Activated B cell treated with CpG ODN at 0.5 μM for 24 hours (primary cell): ENCODE data around the gene ZBTB47. TPM values are rescaled to one million over a fixed set of nuclear protein-coding genes. Genes with fewer than 3 reads are reported as not detected.
A peak's percentile ranks its signal among the peaks of the same experiment; 100 is the strongest.

Source experiments
- ATAC-seq: fragments of 200-7000 bp; cut with Tn5 transposase; one replicate; pipeline ENCODE4 v1.10.0; 2021; ENCODE audit warnings: low read depth, mild to moderate bottlenecking, moderate library complexity
- CTCF ChIA-PET: fragments of 350-600 bp; sonication (Branson Sonifier 250); formaldehyde crosslinking; loops from one replicate; lab custom pipeline; 2021; ENCODE audit warnings: antibody characterized with exemption; lab: Charles Lee
- POLR2A ChIA-PET: fragments of 350-600 bp; sonication (Branson Sonifier 250); formaldehyde crosslinking; loops from one replicate; lab custom pipeline; 2021; ENCODE audit warnings: antibody characterized with exemption; lab: Charles Lee
- DNase-seq: peaks from one replicate; pipeline ENCODE4 v3.0.0; 2022
- H3K27ac Mint-ChIP-seq: one replicate; pipeline ENCODE4 v1.8.0; 2020; ENCODE audit warnings: mixed read lengths
- H3K27me3 Mint-ChIP-seq: one replicate; pipeline ENCODE4 v1.8.0; 2021; ENCODE audit warnings: mixed read lengths
- H3K36me3 Mint-ChIP-seq: one replicate; pipeline ENCODE4 v1.8.0; 2021; ENCODE audit warnings: low read depth, mixed read lengths
- H3K4me1 Mint-ChIP-seq: one replicate; pipeline ENCODE4 v1.8.0; 2021; ENCODE audit warnings: mixed read lengths
- H3K4me3 Mint-ChIP-seq: one replicate; pipeline ENCODE4 v1.8.0; 2020; ENCODE audit warnings: mild to moderate bottlenecking, mixed read lengths
- H3K9me3 Mint-ChIP-seq: one replicate; pipeline ENCODE4 v1.8.0; 2020; ENCODE audit warnings: mixed read lengths
- CTCF ChIP-seq: fragments of 200-600 bp; IDR thresholded peaks from one replicate; pipeline ENCODE4 v1.8.0; 2022; ENCODE audit warnings: antibody characterized with exemption, mild to moderate bottlenecking
- intact Hi-C: fragments of 100-400 bp; cut with micrococcal nuclease; formaldehyde crosslinking; loops from one replicate; pipeline ENCODE4 v1.15.1; 2024
- total RNA-seq: library from RNA; stranded (reverse); gene quantifications from 2 replicates; pipeline ENCODE4 v1.2.3, GENCODE V29; 2022

ZBTB47 gene
- total RNA-seq, 1 donor from 2014 or later, result 1.1 TPM

GRCh38 chr3:42654331-42655201, 1.1 kb downstream of the ZBTB47 start:
- peak overlapping the region; percentile 50 for H3K4me3 Mint-ChIP-seq
- ChIA-PET CTCF (no interaction called here), POLR2A (interaction anchor here (1.9 kb wide), 1 partner anchor 9 kb away, joined by 7 read pairs; no protein-coding TSS in a partner anchor)
- ATAC-seq (peak; percentile 41), DNase-seq (no peak)
- intact Hi-C loops, result no loop called here
- H3K27me3 Mint-ChIP-seq, result peaks cover 2% of the 10 kb centered on the region
- TF ChIP-seq CTCF, result no peak
- no peaks in the 10 kb centered on the region for H3K9me3 Mint-ChIP-seq
- peaks cover under 1% of the 10 kb centered on the region for H3K36me3 Mint-ChIP-seq
- no peak overlapping the region for H3K27ac Mint-ChIP-seq
- H3K4me1 Mint-ChIP-seq, result peaks cover 22% of the 10 kb centered on the region

- H3K9me3 Mint-ChIP-seq, result no peaks in the 10 kb centered on the region
- ATAC-seq (no peak), DNase-seq (no peak)
- H3K27me3 Mint-ChIP-seq, result peaks cover 2% of the 10 kb centered on the region
- TF ChIP-seq CTCF, result no peak
- ChIA-PET POLR2A (interaction anchor here (1.9 kb wide), 1 partner anchor 8 kb away, joined by 7 read pairs; no protein-coding TSS in a partner anchor), CTCF (no interaction called here)
- H3K4me3 Mint-ChIP-seq, result peak overlapping the region; percentile 50
- H3K27ac Mint-ChIP-seq, result no peak overlapping the region
- intact Hi-C loops, result no loop called here
- no peaks in the 10 kb centered on the region for H3K36me3 Mint-ChIP-seq
- peaks cover 22% of the 10 kb centered on the region for H3K4me1 Mint-ChIP-seq
Measured at GRCh38 chr3:42655331-42655888, 1.9 kb downstream of the ZBTB47 start.

GRCh38 chr3:42655980-42656679, 2.6 kb downstream of the ZBTB47 start:
- TF ChIP-seq CTCF, result no peak
- ATAC-seq, result no peak
- Mint-ChIP-seq H3K4me1 (peaks cover 22% of the 10 kb centered on the region), H3K27ac (no peak overlapping the region), H3K4me3 (no peak overlapping the region), H3K36me3 (no peaks in the 10 kb centered on the region), H3K9me3 (no peaks in the 10 kb centered on the region), H3K27me3 (peaks cover 2% of the 10 kb centered on the region)
- ChIA-PET POLR2A (no interaction called here), CTCF (no interaction called here)
- intact Hi-C loops, result no loop called here
- DNase-seq, result no peak

- Mint-ChIP-seq H3K27ac (no peak overlapping the region), H3K9me3 (no peaks in the 10 kb centered on the region), H3K4me1 (peaks cover 21% of the 10 kb centered on the region), H3K27me3 (peaks cover 1% of the 10 kb centered on the region), H3K4me3 (no peak overlapping the region), H3K36me3 (no peaks in the 10 kb centered on the region)
- ATAC-seq (no peak), DNase-seq (no peak)
- ChIA-PET POLR2A (no interaction called here), CTCF (no interaction called here)
- TF ChIP-seq CTCF, result no peak
- intact Hi-C loops, result no loop called here
Measured at GRCh38 chr3:42656680-42657610, 3.4 kb downstream of the ZBTB47 start.
